OCI-LY7 (cell line): ENCODE data around the gene C11orf24. TPM values are rescaled to one million over a fixed set of nuclear protein-coding genes. Genes with fewer than 3 reads are reported as not detected.

Source experiments
- BruUV-seq: library from RNA; stranded (reverse); fragments of 400-500 nt; replicated peaks from 2 replicates; lab custom pipeline; 2021; lab: Mats Ljungman, UMichigan
- CTCF ChIA-PET: fragments of 300-600 bp; sonication (Branson Sonifier 250); formaldehyde crosslinking; loops from one replicate; lab custom pipeline; 2022; ENCODE audit warnings: antibody characterized with exemption; ENCODE audit not compliant: unreplicated experiment; lab: Charles Lee
- POLR2A ChIA-PET: fragments of 300-600 bp; sonication (Branson Sonifier 250); formaldehyde crosslinking; loops from one replicate; lab custom pipeline; 2022; ENCODE audit warnings: antibody characterized with exemption; lab: Charles Lee
- DNase-seq: peaks from one replicate; pipeline ENCODE4 v3.0.0-alpha.2; 2015; ENCODE audit warnings: low spot score
- H2AFZ ChIP-seq: fragments of 200-600 bp; sonication (generic), shearing (Covaris generic); 2 replicates; pipeline ENCODE4 v1.6.1; 2014; ENCODE audit warnings: mild to moderate bottlenecking, antibody characterized with exemption, low read length, moderate library complexity
- H3K27ac ChIP-seq: fragments of 200-600 bp; sonication (generic); 2 replicates; pipeline ENCODE4 v1.5.1; 2014; ENCODE audit warnings: mixed run types, low read depth, mild to moderate bottlenecking, moderate library complexity, low read length, inconsistent platforms; ENCODE audit not compliant: poor library complexity, severe bottlenecking
- H3K36me3 ChIP-seq: fragments of 200-600 bp; sonication (generic); 2 replicates; pipeline ENCODE4 v1.6.1; 2014; ENCODE audit warnings: mild to moderate bottlenecking, antibody characterized with exemption, low read length, moderate library complexity, mixed read lengths; ENCODE audit not compliant: insufficient read depth
- H3K4me1 ChIP-seq: fragments of 200-600 bp; sonication (generic); 2 replicates; pipeline ENCODE4 v1.5.1; 2014; ENCODE audit warnings: mild to moderate bottlenecking, low read length; ENCODE audit not compliant: insufficient read depth, poor library complexity, severe bottlenecking
- H3K4me2 ChIP-seq: fragments of 200-600 bp; sonication (generic); 2 replicates; pipeline ENCODE4 v1.6.1; 2014; ENCODE audit warnings: mild to moderate bottlenecking, low read length
- H3K4me3 ChIP-seq: fragments of 200-600 bp; sonication (generic); 2 replicates; pipeline ENCODE4 v1.5.1; 2014; ENCODE audit warnings: mild to moderate bottlenecking, low read depth, low read length; ENCODE audit not compliant: poor library complexity, severe bottlenecking
- H3K79me2 ChIP-seq: fragments of 200-600 bp; sonication (generic); 2 replicates; pipeline ENCODE4 v1.6.1; 2016; ENCODE audit warnings: low read depth, mild to moderate bottlenecking, low read length, moderate library complexity, mixed read lengths; ENCODE audit not compliant: insufficient read depth
- H3K9me2 ChIP-seq: fragments of 200-600 bp; sonication (generic); 2 replicates; pipeline ENCODE4 v1.6.1; 2016; ENCODE audit warnings: mild to moderate bottlenecking, low read length, mixed read lengths; ENCODE audit not compliant: insufficient read depth
- H3K9me3 ChIP-seq: fragments of 200-600 bp; sonication (generic); 2 replicates; pipeline ENCODE4 v1.6.1; 2014; ENCODE audit warnings: mild to moderate bottlenecking, mixed run types, low read length, mixed read lengths
- H4K20me1 ChIP-seq: fragments of 200-600 bp; sonication (generic); 2 replicates; pipeline ENCODE4 v1.6.1; 2014; ENCODE audit warnings: mild to moderate bottlenecking, antibody characterized with exemption, low read length, moderate library complexity, mixed read lengths; ENCODE audit not compliant: insufficient read depth
- CTCF ChIP-seq: fragments of 200-600 bp; sonication (generic); conservative IDR thresholded peaks from 2 replicates; pipeline ENCODE4 v1.5.1; 2014; ENCODE audit warnings: mild to moderate bottlenecking, antibody characterized with exemption, low read length, moderate library complexity, mixed read lengths
- EZH2phosphoT487 ChIP-seq: fragments of 200-600 bp; sonication (generic); IDR thresholded peaks from 2 replicates; pipeline ENCODE4 v1.6.1; 2018; ENCODE audit warnings: low read depth, borderline replicate concordance, mild to moderate bottlenecking, mixed run types, antibody characterized with exemption, low read length, moderate library complexity, mixed read lengths
- intact Hi-C: fragments of 100-400 bp; cut with micrococcal nuclease; formaldehyde crosslinking; loops from one replicate; pipeline ENCODE4 v1.10.0; 2022; ENCODE audit not compliant: unreplicated experiment
- total RNA-seq, 2 experiments: library from RNA; depleted of rRNA in 1 of 2; stranded (reverse); fragments of >200 nt in 1 of 2; shearing (Covaris generic) in 1 of 2; gene quantifications; 2 replicates each; pipeline ENCODE4 v1.2.3, GENCODE V29; 2014 to 2022

The C11orf24 gene
- total RNA-seq, 2 experiments from 2014 or later, result 81.1 to 94.1 TPM

DNA sequence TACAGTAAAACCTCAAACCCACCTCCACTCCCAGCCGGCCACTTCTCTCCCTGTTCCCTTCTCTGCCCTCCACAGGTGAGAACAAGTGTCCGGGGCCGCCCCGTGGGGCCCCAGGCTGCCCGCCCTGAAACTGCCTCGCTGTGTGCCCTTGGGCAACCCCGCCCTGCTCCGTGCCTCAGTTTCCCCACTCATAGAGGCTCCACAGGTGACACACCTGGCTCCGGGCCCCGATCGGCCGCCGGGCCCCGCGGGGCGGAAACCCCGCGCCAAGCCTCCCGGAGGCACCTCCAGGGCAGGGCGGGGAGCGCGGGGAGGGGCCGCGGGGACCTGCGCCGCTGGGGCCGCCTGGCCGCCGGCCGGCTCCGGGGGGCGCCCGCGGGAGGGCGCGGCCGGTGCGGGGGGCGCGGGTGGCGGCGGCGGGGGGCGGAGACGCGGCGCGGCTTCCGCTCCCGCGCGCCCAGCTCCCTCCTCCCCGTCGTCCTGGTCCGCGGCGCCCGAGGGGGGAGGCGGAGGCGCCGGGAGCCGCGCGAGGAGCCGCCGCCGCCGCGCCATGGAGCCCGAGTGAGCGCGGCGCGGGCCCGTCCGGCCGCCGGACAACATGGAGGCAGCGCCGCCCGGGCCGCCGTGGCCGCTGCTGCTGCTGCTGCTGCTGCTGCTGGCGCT lies 40.5 kb upstream of the C11orf24 start, which contains the start of gene LRP5:
LRP5 (plus strand) TSS at position 475 of the 663 bp plus-strand sequence; CDS start at position 599, 124 bp downstream.
- Histone ChIP-seq H3K4me3 (peak within 1 kb of the TSS; percentile 46), H3K36me3 (no peaks in the 10 kb centered on the region), H3K4me2 (0 out of 2 replicates have a peak within 1 kb of the TSS, but pooled peaks have one; percentile 20), H3K4me1 (no peaks in the 10 kb centered on the region), H3K9me3 (no peaks in the 10 kb centered on the region), H3K79me2 (no peaks in the 10 kb centered on the region), H4K20me1 (no peaks in the 10 kb centered on the region), H3K9me2 (no peaks in the 10 kb centered on the region), H3K27ac (no peak within 1 kb of the TSS), H2AFZ (no peak within 1 kb of the TSS)
- ChIA-PET POLR2A (no interaction called here), CTCF (no interaction called here)
- TF ChIP-seq EZH2phosphoT487 (no peak), CTCF (no peak)
- intact Hi-C loops, result no loop called here
- peak; percentile 16 for DNase-seq
- BruUV-seq, result no TSS peak

GRCh38 chr11:68311160-68312116 lies 39.7 kb upstream of the C11orf24 start:
- Histone ChIP-seq H3K9me2 (no peaks in the 10 kb centered on the region), H3K27ac (no peak overlapping the region), H3K4me2 (no peak overlapping the region), H3K4me3 (no peak overlapping the region), H3K4me1 (no peaks in the 10 kb centered on the region), H3K9me3 (no peaks in the 10 kb centered on the region), H3K36me3 (no peaks in the 10 kb centered on the region), H2AFZ (no peak overlapping the region), H4K20me1 (no peaks in the 10 kb centered on the region), H3K79me2 (no peaks in the 10 kb centered on the region)
- intact Hi-C loops, result no loop called here
- no peak for TF ChIP-seq EZH2phosphoT487
- TF ChIP-seq CTCF, result no peak
- CTCF ChIA-PET, result no interaction called here
- BruUV-seq, result no TSS peak
- DNase-seq, result no peak
- POLR2A ChIA-PET, result interaction anchor here (0.6 kb wide), 1 partner anchor 120 kb away, joined by 7 read pairs; no protein-coding TSS in a partner anchor
